Rectal smooth muscle tissue (tissue), 1 donor: Measurements from ENCODE around the gene PICK1.

Experiments
- H3K27ac ChIP-seq: one replicate; pipeline ENCODE4 v1.7.0; 2013; ENCODE audit warnings: low read depth, low read length, inconsistent platforms
- H3K27me3 ChIP-seq: one replicate; pipeline ENCODE4 v1.7.0; 2013; ENCODE audit warnings: low read length; ENCODE audit not compliant: control insufficient read depth, insufficient read depth
- H3K36me3 ChIP-seq: one replicate; pipeline ENCODE4 v1.7.0; 2013; ENCODE audit warnings: low read length; ENCODE audit not compliant: control insufficient read depth, insufficient read depth
- H3K4me1 ChIP-seq: one replicate; pipeline ENCODE4 v1.7.0; 2013; ENCODE audit warnings: low read length; ENCODE audit not compliant: control insufficient read depth, insufficient read depth
- H3K4me3 ChIP-seq: one replicate; pipeline ENCODE4 v1.7.0; 2013; ENCODE audit warnings: low read length
- H3K9ac ChIP-seq: one replicate; pipeline ENCODE4 v1.7.0; 2013; ENCODE audit warnings: low read length

PICK1 gene

GRCh38 chr22:38025514-38025913 lies 31.7 kb upstream of the PICK1 start:
- Histone ChIP-seq H3K4me3 (no peak overlapping the region), H3K36me3 (no peaks in the 10 kb centered on the region), H3K27ac (no peak overlapping the region), H3K4me1 (no peaks in the 10 kb centered on the region), H3K9ac (no peak overlapping the region), H3K27me3 (no peaks in the 10 kb centered on the region)

- Histone ChIP-seq H3K27ac (no peak overlapping the region), H3K4me1 (no peaks in the 10 kb centered on the region), H3K36me3 (no peaks in the 10 kb centered on the region), H3K9ac (no peak overlapping the region), H3K27me3 (no peaks in the 10 kb centered on the region), H3K4me3 (no peak overlapping the region)
Observed at GRCh38 chr22:38026130-38027111, 30.8 kb upstream of the PICK1 start.

- Histone ChIP-seq H3K4me1 (no peaks in the 10 kb centered on the region), H3K27ac (no peak overlapping the region)
Observed at GRCh38 chr22:38027487-38027886, 29.7 kb upstream of the PICK1 start.

GRCh38 chr22:38028344-38029130 lies 28.7 kb upstream of the PICK1 start:
- H3K4me1 ChIP-seq = peaks cover 2% of the 10 kb centered on the region
- no peak overlapping the region for H3K4me3 ChIP-seq
- no peaks in the 10 kb centered on the region for H3K27me3 ChIP-seq
- no peak overlapping the region for H3K27ac ChIP-seq
- no peak overlapping the region for H3K9ac ChIP-seq
- no peaks in the 10 kb centered on the region for H3K36me3 ChIP-seq

More at GRCh38 chr22:38027487-38027886, 29.7 kb upstream of the PICK1 start:
- H3K36me3 ChIP-seq = no peaks in the 10 kb centered on the region
- H3K27me3 ChIP-seq = no peaks in the 10 kb centered on the region
- no peak overlapping the region for H3K4me3 ChIP-seq
- H3K9ac ChIP-seq = no peak overlapping the region

GRCh38 chr22:38029370-38029769 lies 27.8 kb upstream of the PICK1 start:
- no peak overlapping the region for H3K9ac ChIP-seq
- H3K4me1 ChIP-seq = peaks cover 10% of the 10 kb centered on the region
- H3K27ac ChIP-seq = no peak overlapping the region
- H3K4me3 ChIP-seq = no peak overlapping the region
- H3K36me3 ChIP-seq = no peaks in the 10 kb centered on the region
- H3K27me3 ChIP-seq = no peaks in the 10 kb centered on the region

- no peaks in the 10 kb centered on the region for H3K27me3 ChIP-seq
- peaks cover 14% of the 10 kb centered on the region for H3K4me1 ChIP-seq
- no peaks in the 10 kb centered on the region for H3K36me3 ChIP-seq
- H3K9ac ChIP-seq = no peak overlapping the region
- no peak overlapping the region for H3K27ac ChIP-seq
- no peak overlapping the region for H3K4me3 ChIP-seq
Observed at GRCh38 chr22:38029901-38030300, 27.3 kb upstream of the PICK1 start.

- H3K27ac ChIP-seq = no peak overlapping the region
- no peak overlapping the region for H3K4me3 ChIP-seq
- H3K4me1 ChIP-seq = peaks cover 16% of the 10 kb centered on the region
- no peaks in the 10 kb centered on the region for H3K36me3 ChIP-seq
- no peak overlapping the region for H3K9ac ChIP-seq
- H3K27me3 ChIP-seq = no peaks in the 10 kb centered on the region
Observed at GRCh38 chr22:38030311-38031133, 26.7 kb upstream of the PICK1 start.

- Histone ChIP-seq H3K9ac (no peak overlapping the region), H3K36me3 (no peaks in the 10 kb centered on the region), H3K4me1 (peaks cover 16% of the 10 kb centered on the region), H3K27me3 (no peaks in the 10 kb centered on the region), H3K4me3 (no peak overlapping the region), H3K27ac (peak overlapping the region; percentile 45)
Observed at GRCh38 chr22:38031491-38031890, 25.7 kb upstream of the PICK1 start.

- Histone ChIP-seq H3K27me3 (no peaks in the 10 kb centered on the region), H3K4me1 (peaks cover 16% of the 10 kb centered on the region), H3K36me3 (no peaks in the 10 kb centered on the region), H3K4me3 (no peak overlapping the region), H3K9ac (no peak overlapping the region), H3K27ac (peak overlapping the region; percentile 8)
Observed at GRCh38 chr22:38032681-38033521, 24.3 kb upstream of the PICK1 start.

GRCh38 chr22:38033522-38034277 lies 23.5 kb upstream of the PICK1 start:
- H3K27me3 ChIP-seq = no peaks in the 10 kb centered on the region
- H3K27ac ChIP-seq = peak overlapping the region; percentile 67
- H3K36me3 ChIP-seq = no peaks in the 10 kb centered on the region
- H3K9ac ChIP-seq = no peak overlapping the region
- H3K4me1 ChIP-seq = peaks cover 16% of the 10 kb centered on the region
- H3K4me3 ChIP-seq = peak overlapping the region; percentile 19
